Stomach (tissue), 4 donors: ENCODE results near the gene MCUB.
"Not testable (repeated sequence)": the region's sequence is repeated elsewhere in the genome, so short reads cannot be mapped to it uniquely, and the experiment has no call there.

Experiments
- CTCF ChIP-seq, 7 experiments: fragments of 450-650 bp in 4 of 7; fragments of 200-600 bp in 3 of 7; sonication (generic) in 3 of 7; IDR thresholded peaks; one replicate each; pipeline ENCODE4 v1.5.1; 2016 to 2019; ENCODE audit warnings: antibody characterized with exemption in 7 of 7, control low read depth in 2 of 7, mild to moderate bottlenecking in 1 of 7
- POLR2A ChIP-seq, 4 donors: fragments of 450-650 bp; IDR thresholded peaks; one replicate each; pipeline ENCODE4 v1.6.1; 2016; ENCODE audit warnings: antibody characterized with exemption in 4 of 4, control low read depth in 2 of 4, mild to moderate bottlenecking in 1 of 4, moderate library complexity in 1 of 4
- POLR2AphosphoS5 ChIP-seq, 3 donors: sonication (generic); formaldehyde crosslinking; IDR thresholded peaks; one replicate each; pipeline ENCODE4 v1.6.1; 2016; ENCODE audit warnings: antibody characterized with exemption in 3 of 3

GRCh38 chr4:109678472-109678871, 118.4 kb downstream of the MCUB start:
- not testable (repeated sequence) for TF ChIP-seq POLR2AphosphoS5, CTCF, POLR2A (IDR thresholded peaks at IDR 0.05)
